DMS79 (cell line): ENCODE data around the gene ULBP2.
"Not testable (repeated sequence)": the region's sequence is repeated elsewhere in the genome, so short reads cannot be mapped to it uniquely, and the experiment has no call there.

Experiments used
- DNase-seq: peaks from one replicate; lab custom pipeline; 2025; lab: John Stamatoyannopoulos, UW

ULBP2 gene, protein sequence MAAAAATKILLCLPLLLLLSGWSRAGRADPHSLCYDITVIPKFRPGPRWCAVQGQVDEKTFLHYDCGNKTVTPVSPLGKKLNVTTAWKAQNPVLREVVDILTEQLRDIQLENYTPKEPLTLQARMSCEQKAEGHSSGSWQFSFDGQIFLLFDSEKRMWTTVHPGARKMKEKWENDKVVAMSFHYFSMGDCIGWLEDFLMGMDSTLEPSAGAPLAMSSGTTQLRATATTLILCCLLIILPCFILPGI

DNA sequence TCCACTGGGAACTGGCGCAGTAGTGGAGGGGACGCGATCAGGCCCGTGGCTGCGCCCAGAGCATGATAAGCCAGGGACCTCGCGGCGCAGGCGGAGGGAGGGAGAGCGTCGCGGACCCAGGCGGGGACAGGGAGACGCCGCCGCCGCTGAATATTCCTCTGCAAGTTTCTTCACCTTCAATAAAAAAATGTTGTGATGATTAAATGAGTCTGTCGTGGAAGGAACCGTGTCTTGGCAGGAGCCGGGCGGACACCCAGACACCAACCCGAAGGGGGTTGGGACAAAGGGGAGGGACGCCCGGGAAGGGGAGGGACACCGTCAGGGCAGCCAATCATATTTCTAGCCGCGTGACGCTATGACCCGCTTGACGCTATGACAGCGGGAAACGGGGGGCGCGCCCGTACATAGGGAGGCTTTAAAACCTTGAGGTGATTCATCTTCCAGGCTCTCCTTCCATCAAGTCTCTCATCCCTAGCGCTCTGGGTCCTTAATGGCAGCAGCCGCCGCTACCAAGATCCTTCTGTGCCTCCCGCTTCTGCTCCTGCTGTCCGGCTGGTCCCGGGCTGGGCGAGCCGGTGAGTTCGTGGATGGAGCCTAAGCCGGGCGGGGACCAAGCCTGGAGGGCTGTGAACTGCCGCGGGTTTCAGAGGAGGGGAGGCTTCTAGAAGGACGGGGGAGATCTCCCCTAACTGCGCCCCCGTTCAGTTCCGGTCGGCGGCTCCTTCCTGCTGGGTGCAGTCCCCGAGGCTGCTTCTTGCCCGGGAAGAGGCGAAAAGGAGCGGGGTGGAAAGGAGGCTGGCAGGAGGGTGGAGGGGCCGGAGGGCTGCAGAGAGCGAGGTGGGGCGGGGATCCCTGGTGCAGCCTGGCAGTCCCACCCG lies at the start of gene ULBP2:
Gene ULBP2 (plus strand): TSS at position 432 of the 878 bp plus-strand sequence. CDS start 59 bp downstream, at position 491.
- DNase-seq = peak; percentile 70

DNA sequence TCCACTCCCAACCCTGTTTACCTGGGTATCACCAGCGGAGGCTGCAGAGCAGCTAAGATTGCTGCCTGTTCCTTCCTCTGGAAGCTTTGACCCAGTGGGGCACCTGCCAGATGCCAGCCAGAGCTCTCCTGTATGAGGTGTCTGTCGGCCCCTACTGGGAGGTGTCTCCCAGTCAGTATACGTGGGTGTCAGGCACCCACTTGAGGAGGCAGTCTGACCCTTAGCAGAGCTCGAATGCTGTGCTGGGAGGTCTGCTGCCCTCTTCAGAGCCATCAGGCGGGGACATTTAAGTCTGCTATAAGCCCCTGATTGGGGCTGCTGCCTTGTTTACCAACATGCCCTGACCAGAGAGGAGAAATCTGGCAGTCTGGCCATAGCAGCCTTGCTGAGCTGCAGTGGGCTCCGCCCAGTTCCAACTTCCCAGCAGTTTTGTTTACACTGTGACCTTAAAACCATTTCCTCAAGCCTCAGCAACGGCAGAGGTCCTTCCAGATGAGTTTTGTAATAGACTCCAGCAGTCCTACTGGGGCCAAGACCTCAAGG lies 46.7 kb upstream of the ULBP2 start:
- no peak for DNase-seq

DNA sequence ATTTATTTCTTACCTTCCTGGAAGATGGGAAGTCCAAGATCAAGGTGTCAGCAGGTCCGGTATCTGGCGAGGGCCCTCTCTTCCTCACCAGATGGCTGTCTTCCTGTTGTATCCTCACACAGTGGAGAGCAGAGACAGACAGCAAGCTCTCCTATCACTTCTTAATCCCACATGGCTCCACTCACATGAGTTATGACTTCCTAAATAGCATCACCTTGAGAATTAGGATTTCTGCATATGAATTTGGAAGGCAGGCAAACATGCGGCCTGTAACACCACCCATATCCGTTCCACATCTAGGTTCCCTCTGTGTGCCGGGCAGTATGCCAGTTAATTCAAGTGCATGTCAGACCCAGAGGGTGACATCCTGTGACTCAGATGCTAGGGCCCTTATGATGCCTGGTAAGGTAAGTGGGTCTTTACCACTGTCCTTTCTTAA lies 46.0 kb upstream of the ULBP2 start:
- DNase-seq = no peak

DNA sequence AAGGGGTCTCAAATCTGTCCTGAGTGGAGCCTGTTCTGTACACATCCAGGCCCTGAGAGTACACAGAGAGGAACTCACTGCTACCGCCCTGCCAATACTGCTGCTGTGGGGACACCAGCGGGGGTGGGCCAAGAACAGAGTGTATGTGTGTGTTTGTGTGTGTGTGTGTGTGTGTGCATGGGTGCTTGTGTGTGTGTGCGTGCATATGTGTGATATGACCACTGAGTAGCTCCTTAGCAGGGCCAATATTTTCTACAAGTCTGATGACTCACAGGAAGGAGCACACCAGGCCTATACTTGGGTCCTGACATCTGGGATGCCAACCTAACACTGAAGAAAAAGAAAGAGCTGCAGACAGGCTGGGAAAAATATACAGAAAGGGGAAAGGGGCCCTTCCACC lies 45.3 kb upstream of the ULBP2 start:
- no peak for DNase-seq

DNA sequence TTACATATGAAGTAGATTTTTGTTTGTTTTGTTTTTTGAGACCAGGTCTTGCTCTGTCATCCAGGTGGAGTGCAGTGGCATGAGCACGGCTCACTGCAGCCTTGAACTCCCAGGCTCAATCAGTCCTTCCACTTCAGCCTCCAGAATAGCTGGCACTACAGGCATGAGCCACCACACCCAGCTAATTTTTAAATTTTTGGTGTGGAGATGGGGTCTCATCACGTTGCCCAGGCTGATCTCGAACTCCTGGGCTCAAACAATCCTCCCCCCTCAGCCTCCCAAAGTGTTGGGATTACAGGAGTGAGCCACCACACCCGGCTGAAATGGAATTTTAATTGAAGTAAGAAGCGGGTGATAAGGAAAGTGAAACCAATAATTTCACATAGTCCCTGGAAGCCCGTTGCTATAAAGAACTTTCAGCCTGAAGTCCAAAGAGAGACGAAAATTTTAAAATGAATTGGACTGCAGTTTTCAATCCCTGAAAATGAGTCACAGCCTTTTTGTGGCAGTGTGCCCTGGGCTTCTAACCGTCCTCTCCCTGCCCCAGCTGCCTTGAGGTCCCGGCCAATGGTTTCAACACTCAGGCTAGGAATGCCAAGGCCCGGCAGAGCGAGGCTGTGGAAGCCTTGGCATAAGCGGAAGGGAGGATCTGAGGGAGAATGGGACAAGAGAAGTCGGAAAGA lies 44.7 kb upstream of the ULBP2 start:
- DNase-seq = no peak

DNA sequence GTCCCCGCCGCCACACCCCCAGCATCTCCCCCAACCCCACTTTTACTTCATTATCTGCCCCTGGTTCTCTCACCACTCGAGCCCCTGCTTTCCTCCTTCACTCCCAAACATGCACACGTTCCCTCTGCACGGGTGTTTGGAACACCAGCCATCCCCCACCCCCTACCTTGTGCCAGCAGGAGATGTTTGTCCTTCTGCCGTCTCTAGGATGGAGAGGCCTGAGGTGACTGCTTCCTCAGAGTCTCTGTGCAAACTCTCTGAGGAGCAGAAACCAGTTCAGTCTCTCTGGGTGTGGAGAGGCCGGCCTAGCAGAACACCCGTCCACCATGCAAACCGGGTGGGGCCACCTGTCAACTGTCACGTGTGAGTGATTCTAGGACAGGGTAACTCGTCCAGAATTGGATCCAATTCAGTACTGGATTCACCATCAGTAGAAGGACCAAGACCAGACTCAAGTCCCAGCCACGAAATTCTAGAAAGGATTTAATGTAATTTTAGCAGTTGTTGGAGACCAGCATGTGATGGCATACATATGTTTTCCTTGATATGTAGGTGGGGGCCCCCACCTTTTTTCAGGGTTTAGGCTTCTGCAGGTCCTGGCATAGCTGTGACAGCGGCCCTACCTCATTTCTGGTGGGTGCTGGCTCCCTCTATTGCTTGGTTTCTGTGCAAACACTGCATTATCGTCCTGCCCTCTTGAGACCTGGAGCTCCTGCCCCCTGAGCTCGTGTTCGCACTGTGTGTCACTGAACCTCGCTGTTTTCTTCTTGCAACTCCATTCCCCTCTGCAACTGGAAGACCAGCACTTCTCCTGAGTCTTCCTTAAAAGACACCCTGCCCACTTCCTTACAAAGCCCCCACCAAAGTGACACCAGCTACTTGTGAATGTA lies 43.7 kb upstream of the ULBP2 start, which contains the start of gene RAET1E:
Gene RAET1E (minus strand): TSS at position 259 of the 890 bp plus-strand sequence. CDS start 7,212 bp downstream, outside the sequence.
- DNase-seq = no peak

DNA sequence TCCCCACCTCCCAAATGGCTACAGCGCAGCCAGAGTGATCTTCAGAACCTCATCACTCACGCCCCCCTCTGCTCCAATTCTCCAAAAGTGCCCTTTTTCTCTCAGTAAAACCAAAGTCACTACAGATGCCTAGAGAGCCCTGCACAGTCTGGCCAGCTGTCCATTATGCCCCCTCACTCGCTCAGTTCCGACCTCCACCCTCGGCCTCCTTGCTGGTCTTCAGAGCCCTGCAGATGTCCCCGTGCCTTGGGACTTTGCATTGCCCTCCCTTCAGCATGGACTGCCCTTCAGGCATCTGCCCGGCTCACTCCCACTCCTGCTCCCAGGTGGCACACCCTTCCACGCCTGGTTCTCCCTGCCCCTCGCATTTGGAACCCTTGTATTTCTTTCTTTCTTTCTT lies 42.8 kb upstream of the ULBP2 start:
- no peak for DNase-seq

DNA sequence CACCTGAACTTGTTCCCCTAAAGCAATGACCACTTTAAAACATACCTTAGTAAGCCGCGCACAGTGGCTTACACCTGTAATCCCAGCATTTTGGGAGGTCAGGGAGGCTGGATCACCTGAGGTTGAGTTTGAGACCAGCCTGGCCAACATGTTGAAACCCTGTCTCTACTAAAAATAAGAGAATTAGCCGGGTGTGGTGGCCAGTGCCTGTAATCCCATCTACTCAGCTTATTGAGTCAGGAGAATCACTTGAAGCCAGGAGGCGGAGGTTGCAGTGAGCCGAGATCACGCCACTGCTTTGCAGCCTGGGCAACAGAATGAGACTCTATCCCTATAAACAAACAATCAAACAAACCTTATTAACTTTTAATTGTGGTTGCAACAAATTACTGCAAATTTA lies 42.3 kb upstream of the ULBP2 start:
- no peak for DNase-seq

DNA sequence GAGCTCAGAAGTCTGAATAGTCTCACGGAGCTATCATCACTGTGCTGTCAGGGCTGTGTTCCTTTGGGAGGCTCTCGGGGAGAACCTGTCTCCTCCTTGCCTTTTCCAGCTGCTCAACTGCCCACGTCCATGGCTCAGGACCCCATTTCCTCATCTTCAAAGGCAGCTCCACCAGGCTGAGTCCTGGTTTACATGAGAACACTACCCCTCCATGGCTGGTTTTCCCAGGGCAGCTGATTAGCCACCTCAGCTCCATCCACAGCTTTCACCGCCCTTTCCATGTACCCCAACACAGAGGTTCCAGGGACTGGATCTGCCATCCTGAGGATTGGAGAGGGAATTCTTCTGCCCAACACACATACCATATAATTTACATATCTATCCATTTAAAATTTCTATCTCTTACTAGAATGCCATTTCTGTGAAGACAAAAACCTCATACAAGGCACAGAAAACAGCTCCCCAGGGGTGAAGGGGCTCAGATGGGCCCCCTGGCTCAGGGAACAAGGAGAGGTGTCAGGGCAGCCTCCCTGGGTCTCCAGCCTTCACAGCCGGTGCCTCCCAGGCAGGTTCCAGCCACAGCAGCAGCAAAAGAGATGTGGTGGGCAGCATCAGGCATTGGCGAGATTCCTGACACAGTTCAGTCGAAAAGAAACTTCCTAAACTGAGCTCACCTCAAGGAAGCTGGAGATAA lies 41.7 kb upstream of the ULBP2 start:
- no peak for DNase-seq

DNA sequence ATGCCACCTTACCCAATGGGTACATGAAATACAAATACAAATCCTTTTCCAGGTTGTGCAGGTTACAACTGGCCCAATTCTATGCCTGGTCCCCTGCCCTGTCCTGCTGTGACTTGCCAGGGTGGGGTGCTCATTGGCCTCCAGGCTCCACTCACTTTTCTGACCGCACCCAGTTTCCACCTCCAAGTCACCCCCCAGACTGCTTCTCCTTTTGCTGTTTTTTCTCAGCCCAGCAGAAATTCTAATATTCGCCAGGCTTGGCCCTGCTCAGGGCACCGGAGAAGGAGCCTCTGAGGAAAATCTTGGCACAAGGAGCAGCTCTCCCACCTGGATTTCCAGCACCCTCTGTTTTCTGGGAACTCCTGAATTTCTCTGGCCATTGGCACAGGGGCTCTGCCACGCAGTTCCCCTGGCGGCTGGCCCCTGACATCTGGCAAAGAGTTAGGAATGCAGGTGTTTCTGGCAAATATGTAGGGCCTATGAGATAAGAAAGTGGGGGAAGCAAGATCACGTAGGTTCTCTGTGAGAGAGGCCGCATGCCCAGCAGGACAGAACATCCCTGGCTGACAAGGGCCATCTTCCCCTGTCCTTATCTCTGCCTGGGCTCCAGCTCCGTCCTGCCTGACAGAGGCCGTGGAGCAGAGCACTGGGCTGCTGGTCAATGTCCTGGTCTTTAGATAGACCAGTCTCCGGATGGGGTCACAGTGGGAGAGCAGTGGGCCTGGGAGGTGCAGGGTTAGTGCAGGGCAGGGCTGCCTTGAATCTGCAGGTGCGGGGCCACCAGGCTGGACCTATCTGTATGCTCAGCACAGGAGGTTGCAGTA lies 41.0 kb upstream of the ULBP2 start:
- no peak for DNase-seq

DNA sequence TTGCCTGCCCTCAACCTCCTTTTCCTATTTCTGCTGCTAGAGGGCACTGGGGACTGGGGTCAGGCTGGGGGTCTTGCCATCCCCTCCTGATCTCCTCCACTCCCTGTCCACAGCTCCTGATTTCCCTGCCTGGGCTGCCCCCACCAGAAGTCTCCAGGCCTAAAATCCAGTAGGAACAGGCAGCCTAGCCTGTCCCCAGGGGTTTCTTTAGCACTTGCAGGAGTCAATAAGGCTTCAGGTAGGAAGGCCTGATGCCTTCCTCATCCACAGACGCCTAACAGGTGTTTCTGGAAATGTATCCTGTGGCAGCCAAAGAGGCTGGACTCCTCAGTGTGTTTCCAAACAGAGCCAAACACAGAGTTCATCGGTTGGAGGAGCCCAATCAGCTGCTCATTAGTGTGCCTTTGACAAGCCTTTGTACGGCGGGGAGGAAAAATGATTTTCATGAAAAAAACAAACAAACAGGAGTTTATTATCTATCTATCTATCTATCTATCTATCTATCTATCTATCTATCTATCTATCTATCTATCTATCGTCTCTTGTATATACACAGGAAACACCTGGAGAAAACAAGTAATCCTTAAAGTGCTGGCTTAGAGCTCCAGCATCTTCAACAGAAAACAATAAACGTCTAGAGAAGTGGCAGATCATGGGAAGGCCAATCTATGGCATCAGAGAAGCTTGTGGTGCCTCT lies 40.2 kb upstream of the ULBP2 start:
- DNase-seq = no peak

DNA sequence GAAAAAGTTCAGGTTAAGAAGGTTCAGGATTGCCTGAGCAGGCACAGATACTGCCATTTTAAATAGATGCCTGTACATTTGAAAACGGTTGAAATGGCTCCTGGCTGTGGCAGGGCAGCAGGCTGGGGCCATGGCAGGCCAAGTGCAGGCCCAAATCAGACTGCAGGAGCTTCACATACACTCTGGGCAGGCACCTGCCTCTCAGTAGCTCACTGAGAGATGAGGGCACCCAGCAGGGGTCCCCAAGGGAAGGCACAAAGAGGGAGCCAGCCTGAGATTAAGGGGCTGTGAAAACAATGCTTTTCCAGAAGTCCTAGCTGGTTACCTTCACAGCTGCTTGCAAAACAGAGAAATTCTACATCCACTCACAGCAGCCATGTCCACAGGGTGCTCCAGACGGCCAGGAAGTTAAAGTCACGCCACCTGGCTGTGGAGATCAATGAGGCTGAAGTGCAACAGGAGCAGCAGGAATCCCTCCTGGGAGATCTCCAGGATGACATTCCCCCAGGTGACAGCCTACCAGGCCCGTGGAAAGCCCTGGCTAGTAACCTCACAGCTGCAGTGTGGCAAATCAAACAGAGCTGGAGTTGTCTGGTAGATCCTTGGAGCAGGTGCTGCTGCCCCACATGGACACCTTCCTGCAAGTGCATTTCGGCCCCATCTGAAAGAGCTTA lies 37.7 kb upstream of the ULBP2 start:
- no peak for DNase-seq

DNA sequence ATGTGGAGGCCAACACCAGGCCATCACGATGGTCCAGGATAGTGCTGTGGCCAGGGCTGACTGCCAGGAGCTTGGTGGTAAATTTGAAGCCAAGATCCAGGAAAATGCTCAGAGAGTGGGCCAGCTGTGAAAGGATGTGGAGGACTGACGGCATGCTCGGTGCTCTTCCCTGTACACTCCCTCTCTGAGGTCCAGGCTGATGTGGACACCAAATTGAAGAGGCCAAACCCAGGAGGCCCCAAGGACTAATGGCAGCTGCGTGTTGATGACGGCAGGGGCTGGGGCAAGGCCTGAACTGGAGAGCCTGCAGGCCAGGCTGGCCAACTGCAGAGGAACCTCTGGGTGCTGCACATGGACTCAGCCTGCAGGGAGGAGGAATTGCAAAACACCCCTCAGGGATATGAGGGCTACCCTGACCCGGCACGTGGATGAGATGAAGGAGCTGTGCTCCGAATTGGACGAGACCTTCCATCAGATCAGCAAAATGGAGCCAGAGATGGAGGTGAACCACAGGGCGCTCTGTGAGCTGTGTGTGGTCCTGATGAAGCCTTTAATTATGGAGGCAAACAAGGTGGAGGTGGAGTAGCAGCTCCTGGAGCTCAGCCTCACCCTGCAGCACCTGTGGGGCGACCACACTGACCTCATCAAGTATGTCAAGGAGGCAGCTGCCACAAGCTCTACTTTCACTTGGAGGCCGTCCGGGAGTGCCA lies 37.0 kb upstream of the ULBP2 start:
- no peak for DNase-seq

DNA sequence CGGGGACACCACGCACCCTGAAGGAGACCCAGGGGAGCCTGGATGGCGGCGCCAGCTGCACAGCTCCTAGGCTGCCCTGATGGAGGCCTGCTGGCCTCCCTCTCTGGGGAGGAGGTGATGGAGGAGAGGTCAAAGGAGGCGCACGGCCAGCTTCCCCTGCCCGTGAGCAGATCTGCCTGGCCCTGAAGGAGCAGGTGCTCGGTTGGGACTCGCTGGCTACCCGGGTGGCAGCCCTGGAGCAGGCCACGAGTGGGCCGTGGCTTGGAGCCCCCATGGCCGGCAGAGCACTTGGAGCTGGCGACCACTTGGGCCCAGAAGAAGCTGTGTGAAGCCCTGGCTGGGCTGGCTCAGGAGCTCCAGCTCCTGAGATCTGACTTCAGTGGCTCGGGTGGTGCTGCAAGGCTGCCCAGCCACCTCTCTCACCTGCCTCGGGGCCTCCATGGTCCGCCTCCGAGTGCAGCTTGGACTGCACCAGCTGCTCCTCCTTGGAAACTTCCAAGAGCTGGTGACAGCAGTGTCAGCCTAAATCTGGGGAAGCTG lies 36.4 kb upstream of the ULBP2 start:
- DNase-seq = no peak

DNA sequence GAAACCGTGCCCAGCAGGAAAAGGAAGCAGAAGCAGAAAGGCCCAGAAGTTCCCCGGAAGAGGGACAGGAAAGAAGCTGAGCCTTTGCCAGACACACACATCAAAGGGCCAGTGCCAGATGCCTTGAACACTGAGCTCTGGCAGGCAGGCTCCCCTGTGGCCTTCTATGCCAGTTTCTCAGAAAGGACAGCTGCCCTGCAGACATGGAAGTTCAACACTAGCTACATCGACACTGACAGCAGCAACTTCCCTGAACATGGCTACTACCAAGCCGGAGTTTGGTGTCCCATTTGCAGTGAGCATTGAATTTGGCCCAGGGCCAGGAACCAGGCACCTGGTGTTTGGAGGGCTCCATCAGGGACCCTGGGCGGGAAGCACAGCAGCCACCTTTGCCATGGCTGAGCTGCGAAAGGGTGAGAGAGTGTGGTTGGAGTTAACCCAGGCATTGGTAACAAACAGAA lies 35.9 kb upstream of the ULBP2 start:
- DNase-seq = no peak

DNA sequence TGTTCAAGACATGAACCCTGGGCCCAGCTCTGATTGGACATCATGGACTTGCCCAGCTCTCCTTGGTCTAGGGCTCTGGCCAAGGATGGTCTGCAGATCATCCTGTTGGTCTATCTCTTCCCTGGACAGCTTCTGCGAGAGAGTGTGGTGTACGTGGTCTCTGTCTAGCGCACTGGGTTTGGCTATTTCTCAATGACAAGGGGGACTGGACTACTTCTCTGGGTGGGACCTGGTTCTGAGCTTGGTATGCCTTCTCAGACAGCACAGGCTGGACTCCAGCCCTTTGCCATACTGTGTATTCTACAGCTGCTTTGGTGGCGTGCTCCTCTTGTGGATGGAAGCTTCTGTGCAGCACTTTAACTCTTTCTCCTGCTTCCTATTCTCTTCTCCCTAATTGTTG lies 35.4 kb upstream of the ULBP2 start:
- DNase-seq = no peak

DNA sequence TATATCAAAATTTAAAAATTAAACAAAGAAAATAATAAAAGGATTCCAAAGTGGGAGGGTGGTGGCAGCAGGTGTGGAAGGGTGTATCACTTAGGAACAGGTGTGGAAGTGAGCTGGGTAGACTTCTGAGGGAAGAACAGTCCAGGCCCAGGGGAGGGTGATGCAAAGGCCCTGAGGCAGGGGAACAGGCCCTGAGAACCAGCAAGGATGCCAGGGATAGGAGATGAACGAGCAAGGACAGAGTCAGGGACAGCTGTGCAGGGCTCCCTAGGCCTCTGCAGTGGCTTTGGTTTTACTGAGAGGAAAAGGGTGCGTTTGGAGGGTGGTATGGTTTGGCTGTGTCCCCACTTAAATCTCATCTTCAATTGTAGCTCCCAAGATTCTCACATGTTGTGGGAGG lies 34.5 kb upstream of the ULBP2 start:
- DNase-seq = no peak

DNA sequence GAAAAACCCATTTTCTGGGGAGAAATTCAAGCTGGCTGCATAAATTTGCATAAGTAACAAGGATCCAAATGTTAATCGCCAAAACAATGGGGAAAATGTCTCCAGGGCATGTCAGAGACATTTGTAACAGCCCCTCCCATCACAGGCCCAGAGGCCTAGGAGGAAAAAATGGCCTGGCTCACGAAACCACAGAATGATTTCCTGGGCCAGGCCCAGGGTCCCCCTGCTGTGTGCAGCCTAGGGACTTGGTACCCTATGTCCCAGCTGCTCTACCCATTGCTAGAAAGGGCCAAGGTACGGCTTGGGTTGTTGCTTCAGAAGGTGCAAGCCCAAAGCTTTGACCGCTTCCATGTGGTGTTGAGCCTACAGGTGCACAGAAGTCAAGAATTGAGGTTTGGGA lies 33.3 kb upstream of the ULBP2 start:
- DNase-seq = not testable (repeated sequence)
